Gastrocnemius medialis (tissue), 4 donors: ENCODE data around the gene BBOX1.

Experiments
- CTCF ChIP-seq, 5 experiments: fragments of 450-650 bp in 3 of 5; fragments of 200-600 bp in 2 of 5; sonication (generic) in 2 of 5; IDR thresholded peaks in 4 of 5; conservative IDR thresholded peaks in 1 of 5; 1 replicate in 4 of 5; 2 replicates in 1 of 5; pipeline ENCODE4 v1.5.1; 2016 to 2019; ENCODE audit warnings: antibody characterized with exemption in 5 of 5, mild to moderate bottlenecking in 3 of 5, moderate library complexity in 3 of 5
- POLR2A ChIP-seq, 2 donors: fragments of 450-650 bp; IDR thresholded peaks; one replicate each; pipeline ENCODE4 v1.6.1; 2017; ENCODE audit warnings: antibody characterized with exemption in 2 of 2, mild to moderate bottlenecking in 2 of 2, moderate library complexity in 2 of 2

GRCh38 chr11:26992031-26992541 lies 48.5 kb upstream of the BBOX1 start:
- TF ChIP-seq POLR2A (IDR thresholded peaks at IDR 0.05) (no peak), CTCF (IDR thresholded peaks at IDR 0.05 in 4 of 5, conservative IDR thresholded peaks at IDR 0.05 in 1 of 5) (no peak)
